ENCODE data around the gene RPL3.

GRCh38 chr22:39292561-39293074 is 26.8 kb downstream of the RPL3 start:
- TF ChIP-seq CTCF (conservative IDR thresholded peaks at IDR 0.05; ENCODE audit: low read depth, low read length): no peak
- peak; percentile 42; the same call in 1 of the 2 replicates for TF ChIP-seq MAZ (IDR thresholded peaks at IDR 0.05; ENCODE audit: borderline replicate concordance, low read depth, low read length)
- TF ChIP-seq FOS (IDR thresholded peaks at IDR 0.05; ENCODE audit: low read depth, low read length): peak; percentile 23; the same call in 1 of the 2 replicates
- peak; percentile 67; the same call in 1 of the 2 replicates for TF ChIP-seq BHLHE40 (IDR thresholded peaks at IDR 0.05; ENCODE audit: low read depth, low read length)
- no peak for TF ChIP-seq CEBPB (IDR thresholded peaks at IDR 0.05; ENCODE audit: low read depth, low read length)
- no peak for TF ChIP-seq POLR2A (IDR thresholded peaks at IDR 0.05; ENCODE audit: low read depth, low read length)
- no peak for TF ChIP-seq USF2 (IDR thresholded peaks at IDR 0.05; ENCODE audit: low read depth, low read length)

Measured in IMR-90 (cell line).